NCI-H1436 (cell line): Measurements from ENCODE around the gene TESK1.
"Not testable (repeated sequence)": the region's sequence is repeated elsewhere in the genome, so short reads cannot be mapped to it uniquely, and the experiment has no call there.

Experiments used
- DNase-seq: peaks from one replicate; lab custom pipeline; 2025; lab: John Stamatoyannopoulos, UW

Gene TESK1

DNA sequence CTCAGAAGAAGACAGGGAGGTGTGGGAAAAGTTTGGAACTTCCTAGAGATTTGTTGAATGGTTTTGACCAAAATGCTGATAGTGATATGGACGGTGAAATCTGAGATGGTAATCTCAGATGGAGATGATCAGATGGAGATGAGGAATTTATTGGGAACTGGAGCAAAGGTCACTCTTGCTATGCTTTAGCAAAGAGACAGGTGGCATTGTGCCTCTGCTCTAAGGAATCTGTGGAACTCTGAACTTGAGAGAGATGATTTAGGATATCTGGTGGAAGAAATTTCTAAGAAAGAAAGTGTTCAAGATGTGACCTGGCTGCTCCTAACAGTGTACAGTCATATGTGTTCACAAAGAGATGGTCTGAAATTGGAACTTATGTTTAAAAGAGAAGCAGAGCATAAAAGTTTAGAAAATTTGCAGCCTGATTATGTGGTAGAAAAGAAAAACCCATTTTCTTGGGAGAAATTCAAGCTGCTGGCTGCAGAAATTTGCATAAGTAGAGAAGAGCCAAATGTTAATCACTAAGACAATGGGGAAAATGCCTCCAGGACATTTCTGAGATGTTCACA lies 25.3 kb upstream of the TESK1 start:
- DNase-seq: not testable (repeated sequence)

DNA sequence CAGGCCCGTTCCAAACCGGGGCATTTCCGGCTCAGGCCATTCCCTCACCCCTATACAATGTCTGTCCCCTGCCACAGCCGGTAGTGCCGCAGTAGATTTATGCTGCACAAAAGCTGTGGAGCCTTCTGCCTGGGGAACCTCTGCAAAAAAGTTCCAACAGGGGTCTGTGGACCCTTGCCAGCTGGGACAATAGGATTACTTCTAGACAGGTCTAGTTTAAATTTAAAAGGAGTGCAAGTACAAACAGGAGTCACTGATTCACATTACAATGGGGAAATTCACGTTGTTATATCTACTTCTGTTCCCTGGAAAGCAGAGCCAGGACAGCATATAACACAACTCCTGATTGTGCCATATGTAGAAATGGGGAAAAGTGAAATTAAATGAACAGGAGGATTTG lies 21.5 kb upstream of the TESK1 start:
- DNase-seq: not testable (repeated sequence)

DNA sequence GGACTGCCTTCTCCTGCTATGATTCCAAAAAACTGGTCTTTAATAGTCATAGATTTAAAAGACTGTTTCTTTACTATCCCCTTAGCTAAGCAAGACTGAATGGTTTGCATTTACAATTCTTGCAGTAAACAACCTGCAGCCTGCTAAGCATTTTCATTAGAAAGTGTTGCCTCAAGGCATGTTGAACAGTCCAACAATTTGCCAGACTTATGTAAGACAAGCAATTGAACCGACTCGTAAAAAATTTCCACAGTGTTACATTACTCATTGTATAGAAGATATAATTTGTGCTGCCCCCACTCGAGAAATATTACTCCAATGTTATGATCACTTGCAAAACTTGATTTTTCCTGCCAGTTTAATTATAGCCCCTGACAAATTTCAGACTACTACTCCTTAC lies 20.4 kb upstream of the TESK1 start:
- not testable (repeated sequence) for DNase-seq

DNA sequence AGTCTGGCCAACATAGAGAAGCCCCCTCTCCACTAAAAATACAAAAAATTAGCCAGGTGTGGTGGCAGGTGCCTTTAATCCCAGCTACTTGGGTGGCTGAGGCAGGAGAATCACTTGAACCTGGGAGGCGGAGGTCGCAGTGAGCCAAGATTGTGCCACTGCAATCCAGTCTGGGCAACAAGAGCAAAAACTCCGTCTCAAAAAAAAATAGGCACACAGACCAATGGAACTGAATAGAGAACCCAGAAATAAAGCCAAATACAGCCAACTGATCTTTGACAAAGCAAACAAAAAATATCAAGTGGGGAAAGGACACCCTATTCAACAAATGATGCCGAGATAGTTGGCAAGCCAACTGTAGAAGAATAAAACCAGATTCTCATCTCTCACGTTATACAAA lies 16.6 kb upstream of the TESK1 start:
- DNase-seq: not testable (repeated sequence)

DNA sequence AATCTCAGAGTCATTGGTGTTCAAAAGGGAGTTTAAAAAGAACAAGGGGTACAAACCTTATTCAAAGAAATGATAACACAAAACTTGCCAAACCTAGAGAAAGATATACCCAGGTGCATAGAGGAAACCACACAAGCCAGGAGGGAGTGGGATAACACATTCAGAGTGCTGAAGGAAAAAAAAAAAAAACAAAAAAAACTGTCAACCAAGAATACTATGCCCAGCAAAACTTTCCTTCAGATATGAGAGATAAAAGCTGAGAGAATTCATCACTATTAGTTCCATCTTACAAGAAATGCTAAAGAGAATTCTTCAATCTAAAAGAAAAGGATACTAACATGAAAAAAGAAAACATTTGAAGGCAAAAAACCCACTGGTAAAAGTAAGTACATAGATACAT lies 11.5 kb upstream of the TESK1 start:
- no peak for DNase-seq

DNA sequence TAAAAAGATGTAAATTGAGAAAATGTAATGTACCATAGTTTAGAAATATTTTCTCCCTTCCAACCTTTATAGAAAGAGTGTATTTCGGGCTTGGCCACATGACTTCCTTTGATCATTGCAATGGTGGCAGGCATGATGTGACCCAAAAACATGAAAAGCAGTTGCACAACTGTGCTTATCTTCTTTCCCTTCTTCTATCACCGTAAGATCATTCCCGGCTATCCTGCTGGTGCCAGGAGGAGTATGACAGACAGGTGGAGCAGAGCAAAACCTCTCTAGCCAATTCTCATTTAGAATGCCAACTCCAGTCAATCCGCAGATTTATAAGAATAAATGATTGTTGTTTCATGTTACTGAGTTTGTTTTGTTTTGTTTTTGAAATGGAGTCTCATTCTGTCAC lies 10.6 kb upstream of the TESK1 start:
- no peak for DNase-seq

DNA sequence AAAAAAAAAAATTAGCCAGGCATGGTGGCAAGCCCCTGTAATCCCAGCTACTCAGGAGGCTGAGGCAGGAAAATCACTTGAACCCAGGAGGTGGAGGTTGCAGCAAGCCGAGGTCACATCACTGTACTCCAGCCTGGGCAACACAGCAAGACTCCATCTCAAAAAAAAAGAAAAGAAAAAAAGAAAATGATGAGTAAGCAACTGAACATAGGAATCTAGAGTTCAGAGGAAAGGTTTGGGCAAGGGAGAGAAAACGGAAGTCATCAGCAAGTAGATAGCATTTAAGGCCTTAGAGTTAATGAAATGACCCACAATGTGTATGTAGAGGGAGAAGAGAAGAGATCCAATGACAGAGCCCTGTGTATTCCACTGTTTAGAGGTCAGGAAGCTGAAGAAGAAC lies 8.2 kb upstream of the TESK1 start:
- DNase-seq: not testable (repeated sequence)

DNA sequence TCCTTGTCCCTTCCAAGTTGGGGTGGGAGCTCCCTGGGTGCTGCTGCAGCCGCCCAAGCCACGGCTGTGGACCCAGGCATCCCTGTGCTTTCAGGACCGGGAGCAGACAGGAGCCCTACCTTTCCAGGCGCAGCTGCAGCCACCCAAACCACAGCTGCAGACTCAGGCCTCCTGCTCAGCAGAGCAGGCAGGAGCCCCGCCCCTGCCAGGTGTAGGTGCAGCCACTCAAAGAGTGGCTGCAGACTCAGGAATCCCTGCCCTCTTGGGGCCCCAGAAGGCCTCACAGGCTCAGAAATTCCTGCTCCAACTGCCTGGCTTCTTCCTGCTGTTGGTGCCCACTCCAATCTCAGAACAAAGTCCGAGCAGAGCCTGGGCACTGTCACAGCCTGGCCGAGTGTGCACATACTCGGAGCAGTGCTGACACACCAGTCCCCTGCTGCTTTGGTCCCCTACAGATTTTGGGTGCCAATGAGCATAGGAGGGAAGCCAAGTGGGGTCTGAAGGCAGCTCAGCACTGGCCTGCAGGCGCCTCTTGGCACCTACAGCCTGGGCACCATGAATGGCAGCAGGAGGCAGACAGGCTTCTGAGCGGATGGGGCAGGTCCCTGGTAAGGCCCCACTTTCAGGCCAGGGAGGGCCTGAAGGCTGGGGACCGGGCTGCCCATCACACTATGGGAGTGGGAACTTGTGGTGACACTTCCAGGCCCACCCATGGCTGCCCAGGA lies 6.0 kb upstream of the TESK1 start:
- DNase-seq: no peak

DNA sequence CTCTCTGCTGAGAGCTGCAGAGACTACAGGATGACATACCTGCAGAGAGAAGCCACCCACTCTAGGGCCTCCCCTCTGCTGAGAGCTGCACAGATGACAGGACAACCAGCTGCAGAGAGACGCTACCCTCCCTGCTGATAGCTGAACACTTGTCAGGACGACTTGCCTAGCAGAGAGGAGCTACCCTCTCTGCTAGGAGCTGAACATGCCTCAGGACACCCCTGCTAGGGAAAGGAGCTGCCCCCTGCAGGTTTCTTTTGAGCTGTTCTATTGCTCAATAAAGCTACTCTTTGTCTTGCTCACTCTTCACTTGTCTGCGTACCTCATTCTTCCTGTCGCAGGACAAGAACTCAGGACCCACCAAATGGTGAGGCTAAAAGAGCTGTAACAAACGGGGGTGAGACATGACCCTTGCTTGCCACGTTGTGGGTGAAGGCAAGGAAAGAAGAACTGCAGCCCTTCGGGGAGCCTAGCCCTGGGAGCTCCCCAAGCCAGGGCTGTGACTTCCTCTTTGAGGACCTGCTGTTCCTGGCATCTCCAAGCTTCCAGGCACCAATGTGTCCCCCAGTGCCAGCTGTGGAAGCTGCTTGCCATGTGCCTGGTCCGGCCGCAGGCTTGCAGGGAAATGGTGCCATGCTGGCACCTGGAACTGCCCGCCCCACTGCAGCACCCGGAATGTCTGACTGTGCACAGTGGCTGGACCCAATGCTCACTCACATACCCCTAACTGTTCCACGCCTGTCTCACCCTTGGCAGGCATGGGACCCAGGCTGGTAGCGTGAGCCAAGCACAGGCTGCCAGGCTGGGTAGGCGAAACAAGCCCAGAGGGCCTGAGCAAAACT lies 5.1 kb upstream of the TESK1 start:
- DNase-seq: no peak

DNA sequence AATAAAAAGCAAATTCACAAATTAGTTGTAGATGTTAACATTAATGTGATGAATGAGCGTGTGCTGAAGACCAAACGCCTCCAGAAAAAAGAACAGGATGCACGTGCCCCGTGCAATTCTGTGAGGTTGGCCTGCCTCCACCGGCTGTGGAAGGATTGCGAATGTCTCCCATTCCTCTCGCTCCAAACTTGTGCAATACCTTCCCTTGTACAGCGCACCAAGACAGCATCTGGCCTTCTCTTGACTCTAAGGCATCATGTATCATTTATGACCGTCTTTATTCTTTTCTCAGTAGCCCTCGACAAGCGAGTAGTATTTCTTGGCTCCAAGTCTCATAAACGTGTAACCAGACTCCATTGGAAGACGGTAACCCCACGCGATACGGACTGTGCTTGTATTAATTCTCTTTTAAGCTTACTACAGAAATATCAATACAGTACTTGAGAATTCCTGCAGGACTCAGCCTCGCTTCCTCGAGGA lies 1.5 kb upstream of the TESK1 start:
- no peak for DNase-seq

DNA sequence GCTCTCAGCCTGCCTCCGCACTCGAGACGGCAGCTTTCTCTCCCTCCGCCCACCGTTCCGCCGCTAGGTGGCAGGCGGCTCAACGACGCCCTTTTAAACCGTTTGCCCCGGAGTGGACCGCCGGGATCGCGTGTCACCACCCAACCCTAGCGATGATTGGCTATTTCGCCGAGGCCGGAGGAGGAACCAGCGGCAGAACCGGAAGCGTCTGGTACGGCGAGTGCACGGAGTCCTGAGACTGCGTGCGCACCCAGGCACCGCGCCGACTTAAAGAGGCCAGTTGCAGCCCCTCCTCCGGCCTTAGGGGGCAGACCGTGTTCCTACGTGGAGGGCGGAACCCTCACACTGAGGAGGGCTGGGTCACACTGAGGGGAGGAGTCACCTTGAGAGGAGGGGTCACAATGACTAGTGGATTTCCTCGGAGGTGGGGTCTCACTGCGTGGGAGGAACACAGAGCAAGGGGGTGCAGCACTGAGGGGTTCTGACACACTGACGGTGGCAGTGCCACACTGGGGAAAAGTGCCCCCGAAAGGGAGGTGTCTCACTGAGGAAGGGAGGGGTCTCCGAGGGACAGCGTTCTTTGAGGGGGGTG lies 980 bp upstream of the TESK1 start:
- peak; percentile 99 for DNase-seq

DNA sequence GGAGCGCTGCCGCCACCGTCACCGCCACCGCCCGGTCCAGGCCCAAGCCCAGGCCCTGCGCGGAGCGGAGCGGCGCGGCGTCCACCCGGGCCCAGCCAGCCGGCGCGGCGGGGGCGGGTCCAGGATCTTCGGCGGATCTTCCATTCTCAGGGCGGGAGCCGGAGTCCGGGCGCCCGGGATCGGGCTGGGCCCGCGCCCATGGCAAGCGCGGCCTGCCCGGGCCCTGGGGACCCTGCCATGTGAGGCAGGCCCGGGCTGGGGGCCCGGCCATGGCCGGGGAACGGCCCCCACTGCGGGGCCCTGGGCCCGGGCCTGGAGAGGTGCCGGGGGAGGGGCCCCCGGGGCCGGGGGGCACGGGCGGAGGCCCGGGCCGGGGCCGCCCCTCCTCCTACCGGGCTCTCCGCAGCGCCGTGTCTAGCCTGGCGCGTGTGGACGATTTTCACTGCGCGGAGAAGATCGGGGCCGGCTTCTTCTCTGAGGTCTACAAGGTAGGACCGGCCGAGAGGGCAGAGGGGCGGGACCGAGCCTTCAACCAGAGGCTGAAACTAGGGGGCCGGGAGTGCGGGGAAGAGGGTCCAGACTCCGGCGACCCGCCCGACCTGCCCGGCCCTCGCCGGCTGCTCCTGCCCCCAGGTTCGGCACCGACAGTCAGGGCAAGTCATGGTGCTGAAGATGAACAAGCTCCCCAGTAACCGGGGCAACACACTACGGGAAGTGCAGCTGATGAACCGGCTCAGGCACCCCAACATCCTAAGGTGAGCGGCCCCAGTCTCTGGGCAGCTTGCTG lies 482 bp downstream of the TESK1 start:
- no peak for DNase-seq

DNA sequence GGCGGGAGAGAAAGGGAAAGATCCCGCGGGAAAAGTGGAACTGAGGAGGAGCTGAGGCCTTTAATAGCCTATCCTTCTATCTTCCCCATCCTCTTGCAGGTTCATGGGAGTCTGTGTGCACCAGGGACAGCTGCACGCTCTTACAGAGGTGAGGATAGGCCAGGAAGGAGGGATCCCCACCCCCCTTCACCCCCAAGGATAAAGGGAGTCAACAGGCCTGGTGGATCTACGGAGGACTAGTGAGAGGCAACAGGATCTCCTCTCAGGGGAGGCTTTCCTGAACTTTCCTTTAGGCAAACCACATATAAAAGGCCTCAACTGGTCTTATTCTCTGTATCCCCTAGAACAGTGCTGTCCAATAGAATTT lies 1.1 kb downstream of the TESK1 start:
- DNase-seq: no peak

DNA sequence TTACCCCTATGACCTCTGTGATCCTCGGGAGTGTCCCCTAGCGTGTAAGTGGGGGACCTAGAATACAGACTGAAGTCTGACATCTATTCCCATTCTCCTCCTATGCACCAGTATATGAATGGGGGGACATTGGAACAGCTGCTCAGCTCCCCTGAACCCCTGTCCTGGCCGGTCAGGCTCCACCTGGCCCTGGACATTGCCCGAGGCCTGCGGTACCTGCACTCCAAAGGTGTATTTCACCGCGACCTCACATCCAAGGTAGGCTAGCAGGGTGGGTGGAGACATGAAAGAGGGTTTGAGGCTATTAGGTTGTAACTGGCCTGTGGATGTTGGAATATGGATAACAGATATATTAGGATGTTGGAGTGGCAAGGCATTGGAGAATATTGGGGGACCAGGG lies 1.7 kb downstream of the TESK1 start:
- no peak for DNase-seq

DNA sequence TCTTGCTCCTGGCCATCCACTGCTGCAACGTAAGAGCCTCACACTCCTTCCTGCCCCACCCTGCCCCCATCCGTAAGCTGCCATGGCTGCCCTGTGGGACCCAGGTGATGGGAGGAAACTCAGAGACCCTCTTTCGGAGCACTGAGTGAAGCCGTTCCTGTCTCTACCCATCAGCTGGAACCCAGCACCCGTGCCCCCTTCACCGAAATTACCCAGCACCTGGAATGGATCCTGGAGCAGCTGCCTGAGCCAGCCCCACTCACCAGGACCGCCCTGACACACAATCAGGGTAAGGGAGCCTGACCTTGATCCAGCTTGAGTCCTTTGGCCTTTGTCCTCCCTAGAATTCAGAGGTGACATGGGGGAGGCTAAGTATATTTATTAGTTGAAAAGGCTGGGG lies 3.2 kb downstream of the TESK1 start:
- no peak for DNase-seq

DNA sequence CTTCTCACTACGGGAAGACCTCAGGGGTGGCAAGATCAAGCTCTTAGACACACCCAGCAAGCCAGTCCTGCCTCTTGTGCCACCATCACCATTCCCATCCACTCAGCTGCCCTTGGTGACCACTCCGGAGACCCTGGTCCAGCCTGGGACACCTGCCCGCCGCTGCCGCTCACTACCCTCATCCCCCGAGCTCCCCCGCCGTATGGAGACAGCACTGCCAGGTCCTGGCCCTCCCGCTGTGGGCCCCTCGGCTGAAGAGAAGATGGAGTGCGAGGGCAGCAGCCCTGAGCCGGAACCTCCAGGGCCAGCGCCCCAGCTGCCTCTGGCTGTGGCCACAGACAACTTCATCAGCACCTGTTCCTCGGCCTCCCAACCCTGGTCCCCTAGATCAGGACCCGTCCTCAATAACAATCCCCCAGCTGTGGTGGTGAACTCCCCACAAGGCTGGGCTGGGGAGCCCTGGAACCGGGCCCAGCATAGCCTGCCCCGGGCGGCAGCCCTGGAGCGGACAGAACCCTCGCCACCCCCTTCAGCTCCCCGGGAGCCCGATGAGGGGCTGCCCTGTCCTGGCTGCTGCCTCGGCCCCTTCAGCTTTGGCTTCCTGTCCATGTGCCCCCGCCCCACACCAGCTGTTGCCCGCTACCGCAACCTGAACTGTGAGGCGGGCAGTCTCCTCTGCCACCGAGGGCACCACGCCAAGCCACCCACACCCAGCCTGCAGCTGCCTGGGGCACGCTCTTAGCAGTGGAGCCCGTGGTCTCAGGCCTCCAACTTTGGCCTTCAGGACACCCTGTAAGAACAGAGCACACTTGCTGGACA lies 4.1 kb downstream of the TESK1 start:
- no peak for DNase-seq

DNA sequence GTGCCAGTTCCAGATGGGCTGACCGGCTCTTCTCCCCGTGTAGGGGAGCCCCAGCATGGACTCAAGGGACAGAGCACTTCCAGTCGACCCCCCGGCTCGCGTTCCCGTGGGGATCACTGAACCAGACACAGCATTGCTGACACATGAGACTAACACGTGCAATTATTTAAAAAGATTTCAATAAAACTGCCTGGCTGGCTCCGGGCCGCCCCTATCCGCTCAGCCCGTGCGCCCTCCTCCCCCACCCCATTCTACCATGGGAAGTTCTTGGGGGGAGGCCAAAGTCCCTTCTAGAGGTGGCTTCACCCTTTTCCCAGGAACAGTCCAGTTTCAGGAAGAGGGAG lies 4.7 kb downstream of the TESK1 start:
- DNase-seq: no peak

DNA sequence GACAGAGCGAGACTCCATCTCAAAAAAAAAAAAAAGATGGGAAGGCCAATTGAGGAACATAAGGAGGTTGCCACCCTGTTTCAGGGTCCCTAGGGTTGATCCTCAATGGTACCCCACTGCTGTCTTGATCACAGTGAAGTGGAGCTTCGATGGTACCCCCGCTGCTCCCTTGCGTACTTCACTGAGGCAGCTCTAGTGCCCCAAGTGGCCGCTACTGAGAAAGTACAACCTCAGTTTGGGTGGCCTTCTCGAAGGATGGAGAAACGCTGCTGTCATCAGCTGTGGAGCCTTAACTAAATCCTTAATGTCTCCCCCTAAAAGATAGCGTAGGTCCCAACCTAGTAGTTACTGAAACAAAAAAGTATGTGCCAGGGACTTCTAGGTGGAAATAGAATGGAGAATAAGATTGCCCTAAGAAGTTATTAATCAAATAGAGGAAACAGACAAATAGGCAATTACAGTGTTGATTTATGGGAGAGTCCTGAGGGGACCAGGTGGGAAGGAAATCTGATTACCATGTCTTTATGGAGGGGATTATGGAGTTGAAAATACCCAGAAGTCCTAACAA lies 6.3 kb downstream of the TESK1 start:
- DNase-seq: peak; percentile 9

DNA sequence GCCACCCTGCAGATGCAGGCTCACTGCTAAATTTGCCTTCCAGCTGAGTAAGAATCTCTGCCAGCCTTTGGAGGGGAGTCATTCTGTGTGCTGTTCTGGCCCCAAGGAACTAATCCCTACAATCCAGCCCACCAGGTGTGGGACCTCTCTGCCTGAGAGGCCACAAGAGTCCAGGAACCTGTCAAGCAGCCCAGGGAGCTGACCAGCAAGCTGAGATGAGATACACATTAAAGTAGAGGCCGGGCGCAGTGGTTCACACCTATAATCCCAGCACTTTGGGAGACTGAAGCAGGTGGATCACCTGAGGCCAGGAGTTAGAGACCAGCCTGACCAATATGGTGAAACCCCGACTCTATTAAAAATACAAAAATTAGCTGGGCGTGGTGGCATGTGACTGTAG lies 7.0 kb downstream of the TESK1 start:
- DNase-seq: not testable (repeated sequence)

DNA sequence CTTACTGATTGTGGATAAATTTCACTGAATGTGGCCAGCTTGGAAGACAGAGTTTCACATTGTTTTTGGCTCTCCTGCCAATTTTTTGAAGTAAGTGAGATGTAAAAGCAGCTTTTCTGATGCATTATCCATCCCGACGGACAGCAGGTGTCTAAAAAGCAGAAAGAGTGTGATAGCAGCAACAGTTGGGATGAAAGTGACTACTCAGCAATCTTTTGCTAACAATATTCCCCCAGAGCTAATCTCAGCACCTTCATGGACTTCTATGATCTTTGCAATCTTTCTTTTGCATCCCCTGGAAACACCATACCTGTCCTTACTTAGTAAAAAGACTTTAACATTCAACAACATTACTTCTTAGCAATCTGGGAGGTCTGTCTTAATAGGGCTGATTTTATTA lies 7.8 kb downstream of the TESK1 start:
- DNase-seq: no peak
